Progenitor cell of endocrine pancreas (in vitro differentiated cells): ENCODE measurements around the gene SLC6A7. TPM values are rescaled to one million over a fixed set of nuclear protein-coding genes. Genes with fewer than 3 reads are reported as not detected.

Experiments used
- DNase-seq: peaks from one replicate; pipeline ENCODE4 v3.0.0; 2021; ENCODE audit warnings: low spot score; ENCODE audit not compliant: unreplicated experiment
- H3K27ac Mint-ChIP-seq: 2 replicates; pipeline ENCODE4 v1.8.0; 2021; ENCODE audit warnings: mild to moderate bottlenecking, moderate library complexity, mixed read lengths
- H3K27me3 Mint-ChIP-seq: 2 replicates; pipeline ENCODE4 v1.8.0; 2021; ENCODE audit warnings: mixed read lengths
- H3K36me3 Mint-ChIP-seq: 2 replicates; pipeline ENCODE4 v1.8.0; 2022; ENCODE audit warnings: mixed read lengths; ENCODE audit not compliant: insufficient read depth
- H3K4me1 Mint-ChIP-seq: 2 replicates; pipeline ENCODE4 v1.8.0; 2021; ENCODE audit warnings: low read depth, mixed read lengths
- H3K4me3 Mint-ChIP-seq: 2 replicates; pipeline ENCODE4 v1.8.0; 2021; ENCODE audit warnings: low read depth, mild to moderate bottlenecking, moderate library complexity, mixed read lengths
- H3K9me3 Mint-ChIP-seq: 2 replicates; pipeline ENCODE4 v1.8.0; 2021; ENCODE audit warnings: low read depth, mixed read lengths
- CTCF ChIP-seq: fragments of 200-600 bp; sonication (generic); IDR thresholded peaks from one replicate; pipeline ENCODE4 v1.5.0; 2021; ENCODE audit warnings: antibody characterized with exemption, mild to moderate bottlenecking; ENCODE audit not compliant: unreplicated experiment
- total RNA-seq: library from RNA; stranded (reverse); gene quantifications from 2 replicates; pipeline ENCODE4 v1.2.1, GENCODE V29; 2021

Gene SLC6A7
- total RNA-seq, 1 donor from 2014 or later: not detected

- Mint-ChIP-seq H3K9me3 (no peaks in the 10 kb centered on the region), H3K4me3 (no peak overlapping the region), H3K27me3 (peaks cover 78% of the 10 kb centered on the region)
These were observed 21.0 kb upstream of the SLC6A7 start for GRCh38 chr5:150168864-150169263.

DNA sequence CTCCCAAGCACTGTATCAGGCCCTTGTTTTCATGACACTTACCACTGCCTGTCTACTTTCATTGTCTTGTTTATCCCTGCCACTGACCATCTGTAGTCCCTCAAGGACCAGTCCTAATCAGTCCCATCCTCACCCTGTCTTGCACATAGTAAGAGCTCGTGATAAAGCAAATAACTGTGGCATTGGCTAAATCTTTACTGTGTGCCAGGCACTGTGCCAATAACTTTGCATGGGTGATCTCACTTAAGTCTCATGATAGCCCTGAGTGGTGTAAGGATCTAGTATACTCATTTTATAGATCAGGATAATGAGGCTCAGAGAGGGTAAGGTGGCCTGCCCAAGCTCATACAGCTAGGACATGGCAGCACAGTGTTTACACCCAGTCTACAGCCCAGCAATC, 17.7 kb upstream of the SLC6A7 start:
- no peak for TF ChIP-seq CTCF
- H3K27me3 Mint-ChIP-seq: peaks cover 64% of the 10 kb centered on the region
- no peaks in the 10 kb centered on the region for H3K9me3 Mint-ChIP-seq
- peaks cover 4% of the 10 kb centered on the region for H3K4me1 Mint-ChIP-seq
- peaks cover 2% of the 10 kb centered on the region for H3K36me3 Mint-ChIP-seq
- no peak overlapping the region for H3K27ac Mint-ChIP-seq
- no peak overlapping the region for H3K4me3 Mint-ChIP-seq
- no peak for DNase-seq

More at GRCh38 chr5:150168864-150169263, 21.0 kb upstream of the SLC6A7 start:
- H3K27ac Mint-ChIP-seq: no peak overlapping the region
- H3K36me3 Mint-ChIP-seq: peaks cover 2% of the 10 kb centered on the region
- no peak for TF ChIP-seq CTCF
- DNase-seq: no peak
- H3K4me1 Mint-ChIP-seq: peaks cover 5% of the 10 kb centered on the region

DNA sequence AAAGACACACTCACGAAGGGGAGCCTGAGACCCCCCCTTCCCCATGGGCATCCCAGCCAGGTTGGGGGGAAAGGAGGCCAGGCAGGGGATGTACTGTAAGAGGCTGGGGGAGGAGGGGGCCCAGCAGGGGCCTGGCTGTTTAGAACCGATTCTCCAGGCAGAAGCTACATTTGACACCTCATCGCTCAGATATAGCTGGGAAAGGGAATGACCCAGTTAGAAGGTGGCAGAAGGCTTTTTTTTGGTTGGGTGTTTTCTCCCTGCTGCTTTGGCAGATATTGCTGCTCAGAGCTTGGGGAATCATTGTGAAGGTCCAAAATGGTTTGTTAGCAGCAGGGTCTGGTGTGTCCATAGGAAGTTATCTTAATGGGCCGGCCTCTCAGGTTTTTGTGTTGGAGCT, 17.3 kb upstream of the SLC6A7 start:
- H3K27ac Mint-ChIP-seq: no peak overlapping the region
- peaks cover under 1% of the 10 kb centered on the region for H3K36me3 Mint-ChIP-seq
- no peak for TF ChIP-seq CTCF
- H3K4me3 Mint-ChIP-seq: no peak overlapping the region
- H3K4me1 Mint-ChIP-seq: peaks cover 2% of the 10 kb centered on the region
- no peaks in the 10 kb centered on the region for H3K9me3 Mint-ChIP-seq
- H3K27me3 Mint-ChIP-seq: peaks cover 60% of the 10 kb centered on the region
- DNase-seq: no peak

- no peak overlapping the region for H3K27ac Mint-ChIP-seq
- peaks cover 54% of the 10 kb centered on the region for H3K27me3 Mint-ChIP-seq
- TF ChIP-seq CTCF: no peak
- H3K36me3 Mint-ChIP-seq: no peaks in the 10 kb centered on the region
- no peak overlapping the region for H3K4me3 Mint-ChIP-seq
- H3K9me3 Mint-ChIP-seq: no peaks in the 10 kb centered on the region
- no peak for DNase-seq
- peaks cover 1% of the 10 kb centered on the region for H3K4me1 Mint-ChIP-seq
These were observed 16.7 kb upstream of the SLC6A7 start for GRCh38 chr5:150173161-150173560.

- H3K9me3 Mint-ChIP-seq: no peaks in the 10 kb centered on the region
- H3K4me3 Mint-ChIP-seq: no peak overlapping the region
- DNase-seq: no peak
- no peaks in the 10 kb centered on the region for H3K36me3 Mint-ChIP-seq
- peaks cover 1% of the 10 kb centered on the region for H3K4me1 Mint-ChIP-seq
- no peak for TF ChIP-seq CTCF
- no peak overlapping the region for H3K27ac Mint-ChIP-seq
- H3K27me3 Mint-ChIP-seq: peaks cover 43% of the 10 kb centered on the region
These were observed 15.6 kb upstream of the SLC6A7 start for GRCh38 chr5:150174285-150174684.
